Left ventricle myocardium inferior (tissue), 1 donor: ENCODE data around the gene SLC22A4. TPM values are rescaled to one million over a fixed set of nuclear protein-coding genes. Genes with fewer than 3 reads are reported as not detected.

ENCODE experiments used
- DNase-seq: peaks from one replicate; pipeline ENCODE4 v3.0.0-alpha.2; 2020
- H3K27ac ChIP-seq: fragments of 200-600 bp; replicated peaks from 2 replicates; pipeline ENCODE4 v1.8.0; 2021
- H3K27me3 ChIP-seq: fragments of 200-600 bp; 2 replicates; pipeline ENCODE4 v1.8.0; 2021; ENCODE audit warnings: low read depth
- H3K36me3 ChIP-seq: fragments of 200-600 bp; 2 replicates; pipeline ENCODE4 v1.8.0; 2021
- H3K4me1 ChIP-seq: fragments of 200-600 bp; 2 replicates; pipeline ENCODE4 v1.8.0; 2021
- H3K4me3 ChIP-seq: fragments of 200-600 bp; 2 replicates; pipeline ENCODE4 v1.8.0; 2021; ENCODE audit warnings: mild to moderate bottlenecking, moderate library complexity
- H3K9me3 ChIP-seq: fragments of 200-600 bp; replicated peaks from 2 replicates; pipeline ENCODE4 v1.8.0; 2021
- intact Hi-C: fragments of 100-400 bp; cut with micrococcal nuclease; formaldehyde crosslinking; loops from one replicate; pipeline ENCODE4 v1.11.0; 2022
- total RNA-seq: library from RNA; stranded (reverse); fragmentation: NEBNext Ultra II Directional; extraction: Animal tissue kit (Norgen Biotek cat#: 25700); gene quantifications from one replicate; pipeline ENCODE4 v1.2.1, GENCODE V29; 2021
- TF ChIP-seq, protein P1 (sequence below): fragments of 200-600 bp; IDR thresholded peaks from 2 replicates; pipeline ENCODE4 v1.8.0; 2021; ENCODE audit warnings: antibody characterized with exemption, mild to moderate bottlenecking, borderline replicate concordance
- donor health status: DM: no; HTN: yes; CAD: no; lungs with severe emphysema.

SLC22A4 gene
- total RNA-seq, 1 donor from 2014 or later, result 2.0 TPM

DNA sequence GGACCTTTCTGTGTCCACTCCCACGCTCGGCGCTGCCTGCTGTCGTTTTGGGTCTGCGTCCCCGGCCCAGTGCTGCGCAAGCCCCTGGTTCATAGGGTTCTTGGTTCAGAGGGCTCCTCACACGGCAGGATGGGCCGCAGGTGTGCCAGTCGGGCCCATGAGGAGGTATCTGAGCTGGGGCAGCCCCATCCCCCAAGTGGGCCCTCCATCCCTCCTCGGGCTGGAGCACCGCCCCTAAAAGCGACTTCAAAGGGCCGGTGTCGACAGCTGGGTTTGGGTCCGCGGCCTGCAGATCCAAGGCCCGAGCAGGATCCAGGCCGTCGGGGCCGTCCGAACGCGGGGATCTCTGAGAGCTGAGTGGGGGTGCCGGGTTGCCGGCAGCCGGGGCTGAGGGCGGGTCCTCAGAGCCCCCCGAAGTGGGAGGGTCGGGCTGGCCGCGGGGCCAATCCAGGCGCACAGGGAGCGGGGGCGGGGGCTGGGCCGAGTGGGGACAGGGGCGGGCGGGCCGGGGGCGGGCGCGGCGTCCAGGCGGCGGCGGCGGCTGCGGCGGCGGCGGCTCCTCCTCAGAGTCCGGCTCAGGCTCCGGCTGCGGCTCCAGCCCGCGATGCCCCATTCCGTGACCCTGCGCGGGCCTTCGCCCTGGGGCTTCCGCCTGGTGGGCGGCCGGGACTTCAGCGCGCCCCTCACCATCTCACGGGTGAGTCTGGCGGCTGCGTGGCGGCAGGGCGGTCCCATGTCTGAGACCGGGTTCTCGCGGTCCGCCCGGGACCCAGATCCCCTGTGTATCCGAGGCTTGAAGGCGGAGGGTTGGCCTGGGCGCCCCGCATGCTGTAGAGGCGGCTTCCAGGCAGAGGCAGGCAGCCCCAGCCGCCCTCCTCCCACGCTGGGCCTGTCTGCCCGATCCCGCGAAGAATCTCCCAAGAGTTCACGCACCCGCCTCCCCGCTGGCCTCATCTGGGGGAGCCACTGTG is 36.8 kb upstream of the SLC22A4 start, which contains the start of gene PDLIM4:
TSS of gene PDLIM4 (plus strand) at position 566 of the 971 bp plus-strand sequence. CDS start at position 605, 39 bp downstream.
- intact Hi-C loops, result no loop called here
- Histone ChIP-seq H3K4me1 (peaks cover 70% of the 10 kb centered on the region), H3K36me3 (no peaks in the 10 kb centered on the region), H3K27me3 (no peaks in the 10 kb centered on the region), H3K4me3 (peak within 1 kb of the TSS; percentile 69), H3K27ac (peak within 1 kb of the TSS; percentile 78), H3K9me3 (no peaks in the 10 kb centered on the region)
- no peak for DNase-seq
- TF ChIP-seq, protein P1, sequence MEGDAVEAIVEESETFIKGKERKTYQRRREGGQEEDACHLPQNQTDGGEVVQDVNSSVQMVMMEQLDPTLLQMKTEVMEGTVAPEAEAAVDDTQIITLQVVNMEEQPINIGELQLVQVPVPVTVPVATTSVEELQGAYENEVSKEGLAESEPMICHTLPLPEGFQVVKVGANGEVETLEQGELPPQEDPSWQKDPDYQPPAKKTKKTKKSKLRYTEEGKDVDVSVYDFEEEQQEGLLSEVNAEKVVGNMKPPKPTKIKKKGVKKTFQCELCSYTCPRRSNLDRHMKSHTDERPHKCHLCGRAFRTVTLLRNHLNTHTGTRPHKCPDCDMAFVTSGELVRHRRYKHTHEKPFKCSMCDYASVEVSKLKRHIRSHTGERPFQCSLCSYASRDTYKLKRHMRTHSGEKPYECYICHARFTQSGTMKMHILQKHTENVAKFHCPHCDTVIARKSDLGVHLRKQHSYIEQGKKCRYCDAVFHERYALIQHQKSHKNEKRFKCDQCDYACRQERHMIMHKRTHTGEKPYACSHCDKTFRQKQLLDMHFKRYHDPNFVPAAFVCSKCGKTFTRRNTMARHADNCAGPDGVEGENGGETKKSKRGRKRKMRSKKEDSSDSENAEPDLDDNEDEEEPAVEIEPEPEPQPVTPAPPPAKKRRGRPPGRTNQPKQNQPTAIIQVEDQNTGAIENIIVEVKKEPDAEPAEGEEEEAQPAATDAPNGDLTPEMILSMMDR, result no peak

DNA sequence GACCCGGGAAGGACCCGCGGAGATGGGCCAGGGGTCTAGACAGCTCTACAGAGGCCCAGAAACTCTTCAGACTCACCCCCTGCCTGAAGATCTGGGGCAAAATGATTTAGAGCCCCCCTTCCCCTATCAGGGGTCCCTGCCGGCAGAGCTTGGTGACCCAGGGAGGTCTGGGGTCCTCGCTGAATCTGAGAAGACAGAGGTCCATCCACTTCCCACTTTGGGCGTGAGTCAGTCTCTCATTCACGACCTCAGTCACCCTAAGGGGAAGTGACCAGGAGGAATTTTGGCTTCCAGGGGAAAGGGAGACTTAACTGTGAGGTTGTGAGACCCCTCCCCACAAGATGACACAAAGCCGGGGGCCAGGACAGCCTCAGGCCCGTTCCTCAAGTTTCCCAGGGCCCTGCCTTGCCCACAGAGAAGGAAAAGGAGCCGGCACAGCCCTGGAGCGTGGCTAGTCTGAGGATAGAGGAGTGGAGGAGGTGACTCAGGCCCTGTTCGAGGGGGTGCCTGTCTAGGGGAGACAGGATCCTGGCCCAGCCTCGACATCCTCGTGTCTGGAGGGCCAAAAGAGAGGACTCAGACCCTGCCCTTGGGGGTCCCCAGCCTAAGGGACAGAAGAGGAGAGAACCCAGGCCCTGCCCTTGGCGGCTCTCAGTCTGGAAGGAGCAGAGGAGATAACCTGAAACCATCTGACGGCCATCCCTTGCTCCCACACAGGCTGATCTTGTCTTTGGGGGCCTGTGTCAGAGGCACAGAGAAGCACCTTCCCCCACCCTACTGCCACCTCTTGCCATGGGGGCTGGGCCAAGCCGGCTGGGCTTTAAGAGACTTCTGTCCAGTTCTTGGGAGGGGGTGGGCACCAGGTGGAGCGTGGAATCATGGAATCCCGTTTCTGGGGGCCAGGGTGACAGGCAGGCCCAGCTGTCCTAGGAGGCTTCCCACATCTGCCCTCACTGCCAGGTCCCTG is 35.8 kb upstream of the SLC22A4 start:
- no peak for DNase-seq
- peak overlapping the region; percentile 69 for H3K4me3 ChIP-seq
- H3K27ac ChIP-seq, result peak overlapping the region; percentile 78
- H3K9me3 ChIP-seq, result no peaks in the 10 kb centered on the region
- TF ChIP-seq, protein P1, result no peak
- intact Hi-C loops, result no loop called here
- no peaks in the 10 kb centered on the region for H3K36me3 ChIP-seq
- H3K27me3 ChIP-seq, result no peaks in the 10 kb centered on the region
- peaks cover 73% of the 10 kb centered on the region for H3K4me1 ChIP-seq

- TF ChIP-seq, protein P1, result no peak
- DNase-seq, result peak; percentile 69
- Histone ChIP-seq H3K36me3 (no peaks in the 10 kb centered on the region), H3K4me3 (peak overlapping the region; percentile 69), H3K27me3 (no peaks in the 10 kb centered on the region), H3K9me3 (no peaks in the 10 kb centered on the region), H3K4me1 (peaks cover 78% of the 10 kb centered on the region), H3K27ac (peak overlapping the region; percentile 78)
- intact Hi-C loops, result no loop called here
Observed at GRCh38 chr5:132259069-132259851, 34.9 kb upstream of the SLC22A4 start.

DNA sequence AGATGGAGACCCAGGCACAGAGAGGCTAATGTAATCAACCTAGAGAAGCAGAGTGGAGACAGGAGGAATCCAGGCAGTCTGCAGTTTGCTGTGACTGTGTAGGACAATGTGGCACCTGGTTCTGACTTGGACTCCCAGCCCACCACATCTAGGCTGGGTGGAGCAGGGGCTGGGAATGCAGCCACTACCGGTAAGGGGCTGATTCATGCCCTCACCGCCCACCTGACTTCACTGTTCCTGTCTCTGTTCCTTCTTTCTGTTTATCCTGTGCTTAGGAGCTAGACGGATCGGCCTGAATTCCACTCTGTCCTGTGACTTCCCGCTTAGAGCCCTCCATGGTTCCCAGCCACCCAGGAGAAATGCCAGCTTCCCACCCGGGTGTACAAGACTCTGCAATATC is 34.1 kb upstream of the SLC22A4 start:
- Histone ChIP-seq H3K36me3 (no peaks in the 10 kb centered on the region), H3K4me1 (peaks cover 78% of the 10 kb centered on the region), H3K4me3 (peak overlapping the region; percentile 69), H3K27me3 (no peaks in the 10 kb centered on the region), H3K27ac (peak overlapping the region; percentile 78), H3K9me3 (no peaks in the 10 kb centered on the region)
- no peak for DNase-seq
- TF ChIP-seq, protein P1, result no peak
- intact Hi-C loops, result no loop called here
